GM19035 (cell line): Measurements from ENCODE around the gene TMEM184B.
A peak's percentile ranks its signal among the peaks of the same experiment; 100 is the strongest.

Experiments used
- ATAC-seq: cut with Tn5 transposase; IDR thresholded peaks from one replicate; pipeline ENCODE4 v1.9.1; 2021; ENCODE audit not compliant: unreplicated experiment

TMEM184B gene

DNA sequence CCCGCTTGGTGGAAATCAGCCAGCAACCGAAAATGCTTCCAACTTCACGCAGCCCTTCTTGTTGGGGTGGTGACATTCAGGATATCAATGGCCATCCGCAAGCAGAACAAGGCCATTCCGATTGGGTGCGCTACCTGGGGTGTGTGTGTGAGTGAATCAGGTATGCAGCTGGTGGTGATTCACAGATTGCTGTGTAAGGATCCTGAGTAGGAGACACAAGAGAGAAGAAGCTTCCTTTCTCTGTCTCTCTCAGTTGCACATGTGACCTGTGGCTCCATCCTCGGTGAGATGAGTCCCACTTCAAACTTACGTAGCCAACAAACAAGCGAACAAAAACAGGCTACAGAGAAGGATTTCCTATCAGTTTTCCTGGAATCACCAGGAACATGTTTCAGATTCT is 9.6 kb upstream of the TMEM184B start:
- ATAC-seq: no peak

DNA sequence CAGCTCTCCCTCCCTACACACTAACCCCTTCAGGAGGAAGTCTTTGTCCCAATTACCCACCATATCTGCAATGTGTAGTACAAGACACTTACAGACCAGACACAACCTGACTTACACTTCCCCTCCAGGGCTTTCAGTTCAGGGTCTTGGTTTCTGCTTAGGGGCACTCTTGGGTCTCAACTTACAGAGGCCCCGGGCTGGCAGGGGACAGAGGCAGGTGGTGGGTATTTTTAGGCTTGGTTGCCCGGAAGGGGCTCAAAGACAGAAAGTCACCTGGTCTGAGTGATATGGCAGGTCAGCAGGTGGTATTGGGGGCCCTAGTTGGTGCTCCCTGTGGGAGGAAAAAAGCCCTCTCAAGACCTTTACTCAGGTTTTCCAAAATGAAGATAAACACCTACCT is 3.4 kb upstream of the TMEM184B start:
- no peak for ATAC-seq

DNA sequence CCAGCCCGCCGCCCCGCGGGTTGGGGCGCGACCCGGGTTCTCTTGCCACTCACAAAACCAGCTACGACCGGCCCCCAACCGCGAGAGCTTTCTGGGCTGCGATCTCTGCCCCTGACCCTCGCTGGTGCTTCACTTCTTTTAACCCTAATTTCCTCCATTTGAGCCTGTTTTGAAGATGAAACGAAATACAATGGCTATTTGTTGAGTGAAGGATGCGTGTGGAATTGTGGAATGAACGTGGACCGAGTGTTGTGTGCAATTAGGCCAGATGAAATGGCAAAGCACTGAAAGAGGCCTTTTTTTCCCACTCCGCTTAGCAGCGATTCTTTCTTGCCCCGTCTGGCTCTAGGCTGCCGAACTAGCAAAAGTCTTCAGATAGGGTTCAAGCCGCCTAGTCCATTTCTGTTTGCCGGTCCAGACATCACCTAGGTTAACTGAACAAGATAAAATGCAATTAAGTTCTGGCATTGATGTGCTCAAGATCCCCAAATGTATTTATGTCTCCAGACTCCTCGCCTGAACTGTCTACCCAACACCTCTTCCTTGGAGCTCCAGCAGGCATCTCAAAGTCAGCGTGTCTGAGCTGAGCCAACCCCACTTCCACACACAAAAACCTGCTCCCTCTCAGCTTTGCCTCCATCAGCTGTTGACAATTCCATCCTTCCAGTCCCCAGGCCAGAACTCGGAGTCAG is 471 bp upstream of the TMEM184B start:
- ATAC-seq: peak; percentile 7

DNA sequence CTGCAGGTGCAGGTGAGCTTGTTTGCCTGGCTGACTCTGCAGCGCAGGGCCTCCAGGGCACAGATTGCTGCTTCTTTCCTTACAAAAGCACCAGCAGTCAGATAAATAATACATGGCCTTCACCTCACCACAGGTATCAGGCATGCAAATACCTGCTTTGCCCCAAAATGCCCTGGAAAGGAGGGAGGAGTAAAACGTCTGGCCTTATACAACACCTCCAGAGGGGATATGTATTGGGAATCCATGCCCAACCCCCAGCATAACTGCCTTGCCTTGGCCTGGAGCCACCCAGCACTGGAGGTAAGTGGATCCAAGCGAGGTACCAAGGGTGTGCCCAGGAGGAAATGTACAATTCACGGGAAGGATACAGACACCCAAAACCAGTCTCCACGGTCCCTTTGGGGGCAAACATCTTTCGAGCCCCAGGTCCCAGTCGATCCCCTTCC is 860 bp downstream of the TMEM184B start:
- peak; percentile 6 for ATAC-seq

DNA sequence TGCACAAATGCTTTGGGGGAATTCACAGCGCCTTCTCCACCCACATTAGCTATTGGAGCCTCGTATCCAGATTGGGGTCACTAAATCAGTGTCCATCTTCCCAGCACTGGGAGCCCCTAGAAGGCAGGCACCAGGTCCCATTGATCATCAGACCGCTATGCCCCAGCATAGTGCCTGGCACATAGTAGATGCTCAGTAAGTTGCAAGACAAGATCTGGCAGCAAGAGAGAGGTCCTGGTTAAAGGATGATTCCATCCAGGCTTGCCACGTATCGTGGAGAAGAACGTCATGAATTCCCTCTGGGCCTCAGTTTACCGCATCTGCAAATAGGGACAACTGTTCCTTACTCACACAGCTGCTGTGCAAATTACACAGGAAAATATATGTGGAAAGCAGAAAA is 1.7 kb downstream of the TMEM184B start:
- ATAC-seq: no peak

DNA sequence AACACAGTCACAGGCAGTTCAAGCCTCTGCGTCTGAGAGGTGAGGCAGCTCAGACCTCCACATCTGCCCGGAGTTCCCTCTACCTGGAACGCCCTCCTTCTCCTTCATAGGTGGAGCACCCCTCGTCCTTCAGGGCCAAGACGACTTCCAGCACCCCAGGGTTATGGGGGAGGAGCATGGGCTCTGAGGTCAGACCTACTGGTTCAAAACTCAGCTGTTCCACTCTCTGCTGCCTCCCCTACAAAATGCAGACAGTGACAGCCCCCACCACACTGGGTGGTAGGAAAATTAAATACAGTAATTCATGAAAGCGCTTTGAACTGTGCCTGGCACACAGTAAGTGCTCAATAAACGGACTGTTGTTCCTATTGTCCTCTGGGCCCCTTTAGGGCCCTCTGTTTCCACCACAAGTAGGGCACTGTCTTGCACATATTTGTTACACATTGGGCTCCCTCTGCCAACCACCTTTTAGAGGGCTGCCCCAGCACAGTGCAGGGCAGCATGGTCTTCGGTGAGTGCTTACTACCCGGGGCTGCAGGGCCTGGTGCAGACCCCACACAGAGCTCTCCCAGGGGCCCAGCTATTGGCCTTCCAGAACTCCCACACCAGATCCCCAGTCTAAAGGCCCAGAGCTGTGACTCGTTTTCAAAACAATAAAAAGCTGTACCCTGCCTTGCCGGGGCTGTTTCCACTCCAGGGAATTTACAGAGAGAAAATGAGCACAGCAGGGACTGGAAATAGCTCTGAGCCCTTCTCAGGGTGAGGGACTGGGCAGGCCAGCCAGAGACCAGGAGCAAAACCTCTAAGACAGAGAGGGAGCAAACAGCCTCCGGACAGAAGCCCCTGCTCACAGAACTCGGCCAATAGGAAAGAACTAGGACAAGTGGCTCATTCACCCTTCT is 2.5 kb downstream of the TMEM184B start:
- no peak for ATAC-seq

DNA sequence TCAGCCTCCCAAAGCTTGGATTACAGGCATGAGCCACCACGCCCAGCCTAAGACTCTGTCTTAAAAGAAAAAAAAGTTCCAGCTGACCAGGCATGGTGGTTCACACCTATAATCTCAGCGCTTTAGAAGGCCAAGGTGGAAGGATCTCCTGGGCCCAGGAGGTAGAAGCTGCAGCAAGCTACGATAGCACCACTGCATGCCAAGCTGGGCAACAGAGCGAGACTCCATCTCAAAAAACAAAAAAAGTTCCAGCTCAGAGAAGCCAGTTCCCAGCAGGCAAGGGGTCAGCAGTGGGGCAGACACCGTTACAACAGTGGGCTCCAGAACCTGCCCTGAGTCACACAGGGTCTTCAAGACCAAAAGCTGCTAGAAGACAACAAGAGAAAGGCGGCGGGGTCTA is 3.3 kb downstream of the TMEM184B start:
- no peak for ATAC-seq

DNA sequence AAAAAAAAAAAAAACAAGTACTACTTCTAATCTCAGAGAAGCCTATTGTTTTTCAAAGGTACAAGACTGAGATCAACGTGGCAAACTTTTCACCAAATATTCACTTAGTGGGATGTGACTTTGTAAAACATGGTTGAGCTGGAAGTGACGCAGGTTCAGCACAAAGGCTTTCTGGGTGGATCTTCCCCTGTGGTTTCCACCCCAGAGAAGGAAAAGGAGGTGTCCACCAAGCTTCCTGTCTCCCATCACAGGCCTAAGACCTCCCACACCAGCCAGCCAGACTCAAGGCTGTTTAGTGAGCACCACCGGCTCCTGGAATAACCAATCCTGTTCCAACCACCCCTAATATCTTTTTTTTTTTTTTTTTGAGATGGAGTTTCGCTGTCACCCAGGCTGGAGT is 5.7 kb downstream of the TMEM184B start:
- ATAC-seq: no peak

DNA sequence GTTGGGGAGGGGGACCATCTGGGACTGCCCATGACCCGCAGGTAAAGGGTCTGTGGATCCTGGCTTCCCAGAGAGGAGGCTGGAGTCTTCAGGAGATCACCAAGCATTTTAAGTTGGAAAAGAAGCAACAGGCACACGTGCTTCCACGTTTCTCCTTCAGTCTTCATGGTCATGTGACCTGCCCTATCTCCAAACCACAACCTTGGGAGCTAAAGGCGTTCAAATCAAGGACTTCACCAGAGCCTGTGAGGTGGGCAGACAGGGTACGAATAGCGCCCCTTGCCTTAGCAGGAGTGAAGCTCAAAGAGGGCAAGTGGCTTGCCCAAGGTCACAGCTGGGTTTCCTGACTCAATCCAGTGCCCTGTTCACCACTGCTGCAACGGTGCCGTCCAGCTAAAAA is 6.7 kb downstream of the TMEM184B start:
- ATAC-seq: no peak

DNA sequence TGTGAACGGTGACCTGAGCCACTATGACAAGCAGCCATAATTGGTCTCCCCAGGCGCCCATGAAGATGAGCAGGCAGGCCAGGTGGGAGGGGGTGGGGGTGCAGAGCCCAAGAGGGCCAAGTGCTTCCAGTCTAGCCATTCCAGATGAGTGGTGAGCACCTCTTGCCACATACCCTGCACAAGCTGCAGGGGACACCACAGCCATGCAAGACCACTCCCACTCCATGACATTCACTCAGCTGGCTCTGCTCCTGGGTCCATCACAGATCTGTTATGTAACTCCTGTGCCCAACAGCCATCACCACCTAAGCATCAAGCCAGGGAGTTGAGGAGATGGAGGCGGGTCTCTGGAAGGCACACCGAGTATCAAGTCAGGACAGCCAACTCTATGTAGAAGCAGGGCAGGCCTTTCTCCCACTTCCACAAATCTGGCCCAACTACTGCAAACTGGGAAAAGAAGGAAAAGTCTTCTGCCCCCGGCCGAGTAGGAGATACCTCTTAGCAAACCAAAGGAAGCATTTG is 8.4 kb downstream of the TMEM184B start:
- ATAC-seq: no peak

DNA sequence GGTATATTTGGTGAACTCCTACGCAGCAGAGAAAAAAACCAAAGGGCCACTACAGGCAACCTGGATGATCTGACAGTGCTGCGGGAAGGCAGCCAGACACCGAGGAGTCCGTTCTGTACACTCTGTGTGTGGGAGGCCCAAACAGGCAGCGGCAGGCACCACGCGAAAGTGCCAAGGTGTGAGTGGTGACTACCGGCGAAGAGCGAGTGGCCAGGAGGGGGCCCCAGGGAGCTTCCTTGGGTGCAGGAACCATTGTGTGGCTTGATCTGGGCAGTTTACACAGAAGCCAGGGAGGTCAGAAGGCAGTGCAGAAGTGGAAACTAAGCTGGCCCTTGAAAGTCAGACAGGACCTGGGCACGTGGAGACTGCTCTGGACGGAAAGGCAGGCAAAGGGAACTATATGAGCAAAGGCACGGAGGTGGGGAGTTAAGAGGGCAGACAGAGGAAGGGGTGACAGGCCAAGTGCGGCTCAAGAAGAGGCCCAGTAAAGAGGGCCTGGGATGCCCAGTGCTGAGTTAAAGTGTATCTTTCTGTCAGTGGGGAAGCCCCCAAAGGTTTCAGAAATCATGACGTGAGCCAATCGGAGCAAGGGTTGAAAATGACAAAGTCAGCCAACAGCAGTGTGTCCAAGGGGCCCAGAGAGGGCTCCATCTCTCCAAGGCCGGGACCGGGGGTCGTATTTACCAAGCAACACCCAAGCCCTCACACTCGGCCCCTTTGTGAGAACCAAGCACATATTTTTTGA is 10.6 kb downstream of the TMEM184B start:
- ATAC-seq: no peak

DNA sequence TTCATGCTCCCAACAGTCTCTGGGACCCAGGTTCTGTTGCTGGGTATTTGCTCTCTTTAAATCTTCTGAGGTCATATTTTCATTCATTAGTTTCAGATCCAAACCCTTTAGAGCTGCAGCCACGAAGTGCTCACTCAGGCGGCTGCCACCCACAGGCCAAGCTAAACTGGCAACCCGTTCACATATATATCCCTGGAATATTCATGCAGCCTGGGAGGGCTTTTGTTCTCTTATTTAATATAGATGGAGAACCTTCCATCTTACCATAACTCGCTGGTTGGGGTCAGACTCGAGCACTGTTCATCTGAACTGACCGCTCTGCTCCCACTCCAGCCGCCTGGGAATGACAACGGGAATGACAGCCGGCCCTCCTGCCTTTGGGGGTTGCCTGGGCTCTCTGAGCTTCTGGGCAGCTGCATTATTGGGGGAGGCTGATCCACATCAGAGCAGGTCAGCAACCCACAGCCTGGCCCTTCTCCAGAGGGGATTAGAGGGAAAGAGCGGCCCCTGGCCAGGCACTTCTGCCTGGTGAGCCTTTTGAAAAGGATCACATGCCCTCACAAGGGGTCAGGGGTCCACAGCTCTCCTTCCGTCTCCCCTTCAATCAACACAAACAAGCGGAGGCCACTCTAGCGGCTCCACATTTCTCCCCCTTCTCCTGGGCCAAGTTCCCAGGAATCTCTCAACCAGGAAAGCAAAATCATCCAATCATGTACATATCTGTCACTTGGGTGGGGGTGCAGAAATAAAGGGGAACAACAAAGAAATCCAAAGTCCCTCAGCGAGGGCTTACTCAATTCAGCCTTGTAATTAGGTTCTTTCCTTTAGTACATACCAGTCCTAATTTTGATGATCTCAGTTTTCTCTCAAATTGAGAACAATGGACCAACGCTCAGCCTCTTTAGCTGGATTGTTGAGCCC is 11.8 kb downstream of the TMEM184B start:
- no peak for ATAC-seq

DNA sequence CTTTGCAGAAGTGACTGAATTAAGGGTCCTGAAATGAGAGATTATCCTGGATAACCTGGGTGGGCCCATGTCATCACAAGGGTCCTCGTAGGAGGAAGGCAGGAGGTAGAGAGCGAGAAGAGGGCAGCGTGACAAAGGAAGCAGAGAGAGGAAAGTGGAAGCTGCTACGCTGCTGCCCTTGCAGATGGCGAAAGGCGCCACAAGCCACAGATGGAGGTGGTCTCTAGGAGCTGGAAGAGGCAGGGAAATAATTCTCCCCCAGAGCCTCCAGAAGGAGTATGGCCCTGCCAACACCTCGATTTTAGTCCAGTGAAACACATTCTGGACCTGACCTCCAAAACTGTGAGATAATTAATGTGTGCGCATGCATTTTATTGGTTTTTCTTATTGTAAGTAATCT is 13.4 kb downstream of the TMEM184B start:
- no peak for ATAC-seq

DNA sequence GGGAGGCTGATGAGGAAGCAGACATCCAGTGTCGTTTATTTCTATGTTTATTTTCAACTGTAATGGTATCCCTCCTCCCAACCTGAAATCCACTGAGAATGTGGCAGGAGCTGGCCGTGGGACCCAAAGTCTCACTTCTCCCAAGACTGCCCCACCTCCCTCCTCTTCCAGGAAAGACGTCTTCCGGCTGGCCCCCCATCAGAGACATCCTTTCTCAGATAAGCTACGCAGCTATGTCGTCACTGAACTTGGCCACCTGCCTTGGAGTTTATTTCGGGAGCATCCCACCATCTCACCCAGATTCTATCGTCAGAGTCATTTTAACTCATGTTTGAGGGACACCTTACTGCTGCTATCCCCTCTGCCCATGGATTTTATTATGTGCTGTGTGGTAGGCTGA is 13.9 kb downstream of the TMEM184B start:
- no peak for ATAC-seq

DNA sequence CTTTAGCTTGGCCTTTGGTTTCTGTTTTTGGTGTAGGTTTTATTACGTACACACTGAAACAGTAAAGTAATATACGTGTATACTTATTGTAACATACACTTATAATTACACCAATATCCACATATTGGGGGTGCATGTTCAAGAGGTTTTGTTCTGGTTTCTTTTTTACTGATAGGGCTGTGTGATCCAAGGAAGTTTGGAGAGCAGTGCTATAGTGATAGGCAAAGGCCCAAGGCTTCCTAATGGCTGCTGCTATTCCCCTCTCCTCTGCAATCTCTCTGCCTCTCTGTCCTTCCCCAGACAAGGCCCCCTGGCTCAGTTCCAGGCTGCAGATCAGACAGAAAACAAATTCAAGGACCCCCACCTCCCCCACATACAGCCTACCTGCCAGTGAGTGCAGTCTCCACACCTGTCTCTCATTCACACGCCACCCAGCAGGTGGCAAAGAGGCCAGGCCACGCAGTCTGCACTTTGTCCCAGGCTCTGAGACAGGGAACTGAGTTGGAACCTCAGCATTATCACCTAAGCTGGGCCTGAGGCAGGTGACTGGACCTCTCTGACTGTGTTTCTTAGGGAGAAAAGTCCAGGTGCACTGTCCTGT is 15.1 kb downstream of the TMEM184B start:
- ATAC-seq: no peak

DNA sequence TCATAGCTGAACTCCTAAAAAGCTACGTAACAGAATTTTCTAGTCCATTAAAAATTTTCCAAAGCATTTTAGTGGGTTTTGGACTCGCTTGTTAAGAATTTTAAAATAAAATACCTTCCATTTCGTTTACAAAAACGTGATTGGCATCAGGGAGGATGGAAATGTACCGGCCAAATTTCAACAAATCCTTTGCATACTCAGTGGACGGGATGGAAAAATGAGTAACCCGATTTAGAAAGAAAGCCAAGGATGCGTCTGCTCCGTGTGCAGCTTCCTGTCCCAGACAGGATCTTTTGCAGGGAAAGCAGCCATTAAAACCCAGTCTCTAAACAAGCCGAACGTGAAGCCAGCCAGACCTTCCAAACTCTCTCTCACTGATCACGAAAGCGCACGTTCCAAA is 15.6 kb downstream of the TMEM184B start:
- no peak for ATAC-seq

DNA sequence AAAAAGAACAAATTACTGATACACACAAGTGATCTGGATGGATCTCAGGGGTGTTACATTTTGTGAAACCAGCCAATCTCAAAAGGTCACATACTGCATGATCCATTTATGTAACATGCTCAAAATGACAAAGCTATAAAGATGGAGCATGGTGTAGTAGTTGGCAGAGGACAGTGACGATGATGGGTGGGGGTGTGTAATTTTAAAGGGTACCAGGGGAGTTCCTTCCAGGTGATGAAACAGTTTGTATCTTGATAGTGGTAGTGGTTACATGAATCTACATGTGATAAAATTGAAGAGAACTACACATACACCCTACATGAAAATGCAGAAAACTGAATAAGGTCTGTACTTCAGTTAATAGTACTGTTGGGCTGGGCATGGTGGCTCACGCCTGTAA is 17.1 kb downstream of the TMEM184B start:
- no peak for ATAC-seq

DNA sequence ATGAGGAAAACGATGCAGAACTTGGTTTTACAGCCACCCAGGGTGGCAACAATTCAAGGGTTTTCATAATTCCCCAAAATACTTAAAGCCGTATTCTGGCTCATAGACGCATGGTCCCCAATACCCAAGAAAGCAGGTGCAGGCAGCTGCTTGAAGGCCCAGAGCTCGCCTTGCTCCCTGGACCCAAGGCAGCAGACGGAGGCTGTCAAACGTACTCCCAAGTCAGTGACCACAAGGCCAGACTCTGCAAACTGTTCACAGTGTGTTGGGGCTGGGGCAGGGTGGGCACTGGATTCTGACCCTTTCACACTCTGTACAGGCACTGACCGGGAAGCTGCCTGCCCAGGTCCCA is 21.5 kb downstream of the TMEM184B start:
- no peak for ATAC-seq

DNA sequence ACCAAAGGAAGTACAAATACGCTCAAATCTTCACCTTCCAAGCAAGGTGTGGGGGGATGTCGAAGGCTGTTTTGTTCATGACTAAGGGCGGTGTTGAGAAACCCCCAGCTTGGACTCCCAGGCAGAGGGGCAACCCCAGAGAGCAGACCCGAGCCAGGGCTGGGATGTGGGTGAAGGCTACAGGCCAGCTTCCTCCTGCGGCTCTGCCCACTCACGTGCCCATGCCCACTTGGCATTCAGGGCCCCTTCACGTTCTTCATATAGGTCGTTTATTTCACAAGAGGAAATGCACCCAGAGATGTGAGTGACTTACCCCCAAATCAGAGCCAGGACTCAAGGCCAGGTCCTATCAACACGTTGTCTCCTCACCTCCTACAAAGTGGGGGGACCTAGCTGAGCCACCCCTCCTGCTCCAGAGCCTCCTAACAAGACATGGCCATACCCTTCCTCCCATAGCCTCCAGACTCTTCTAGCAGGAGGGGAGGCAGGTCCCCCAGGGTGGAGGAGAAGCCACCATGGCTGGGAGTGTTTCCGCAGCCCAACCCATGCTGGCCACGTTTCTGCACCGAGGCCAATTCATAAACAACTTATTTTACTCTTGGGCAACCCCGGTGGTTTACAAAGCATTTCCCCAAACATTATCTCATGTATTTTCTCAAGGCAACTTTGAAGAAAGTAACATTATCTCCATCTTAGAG is 22.0 kb downstream of the TMEM184B start:
- no peak for ATAC-seq
